A673 (cell line): ENCODE measurements around the gene CTSD.

Experiments
- EZH2 ChIP-seq: fragments of 200-600 bp; sonication (generic); IDR thresholded peaks from 2 replicates; pipeline ENCODE4 v1.6.1; 2017; ENCODE audit warnings: borderline replicate concordance, low read depth, mild to moderate bottlenecking, mixed read lengths, antibody characterized with exemption, low read length; ENCODE audit not compliant: poor library complexity, severe bottlenecking
- TF ChIP-seq, protein P1 (sequence below): fragments of 300-800, 200-600 bp; sonication (generic); conservative IDR thresholded peaks from 2 replicates; pipeline ENCODE4 v1.5.1; 2017; ENCODE audit warnings: low read depth, mild to moderate bottlenecking, antibody characterized with exemption, low read length, moderate library complexity, mixed read lengths

DNA sequence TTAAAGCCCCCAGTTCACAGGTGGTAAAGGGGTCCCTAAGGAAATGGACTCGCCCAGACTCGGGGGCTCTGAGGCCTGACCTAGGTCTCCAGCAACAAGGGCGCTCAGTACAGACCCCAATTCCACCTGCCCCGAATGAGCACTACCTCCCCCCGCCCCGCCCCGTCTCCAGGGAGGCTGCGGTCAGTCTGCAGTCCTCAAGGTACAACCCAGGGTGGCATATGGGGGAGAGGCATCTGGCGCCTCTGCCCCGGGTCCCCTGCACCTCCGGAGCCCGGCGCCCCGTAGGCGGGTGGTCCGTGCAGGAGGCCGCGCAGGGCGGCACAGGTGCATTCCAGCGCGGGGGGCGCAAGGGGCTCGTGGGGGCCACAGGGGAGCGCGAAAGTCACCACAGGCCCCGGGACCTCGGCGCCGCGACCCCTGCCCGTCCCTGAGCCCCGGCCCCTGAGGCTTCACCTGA is 361 bp downstream of the CTSD start:
- TF ChIP-seq, protein P1, sequence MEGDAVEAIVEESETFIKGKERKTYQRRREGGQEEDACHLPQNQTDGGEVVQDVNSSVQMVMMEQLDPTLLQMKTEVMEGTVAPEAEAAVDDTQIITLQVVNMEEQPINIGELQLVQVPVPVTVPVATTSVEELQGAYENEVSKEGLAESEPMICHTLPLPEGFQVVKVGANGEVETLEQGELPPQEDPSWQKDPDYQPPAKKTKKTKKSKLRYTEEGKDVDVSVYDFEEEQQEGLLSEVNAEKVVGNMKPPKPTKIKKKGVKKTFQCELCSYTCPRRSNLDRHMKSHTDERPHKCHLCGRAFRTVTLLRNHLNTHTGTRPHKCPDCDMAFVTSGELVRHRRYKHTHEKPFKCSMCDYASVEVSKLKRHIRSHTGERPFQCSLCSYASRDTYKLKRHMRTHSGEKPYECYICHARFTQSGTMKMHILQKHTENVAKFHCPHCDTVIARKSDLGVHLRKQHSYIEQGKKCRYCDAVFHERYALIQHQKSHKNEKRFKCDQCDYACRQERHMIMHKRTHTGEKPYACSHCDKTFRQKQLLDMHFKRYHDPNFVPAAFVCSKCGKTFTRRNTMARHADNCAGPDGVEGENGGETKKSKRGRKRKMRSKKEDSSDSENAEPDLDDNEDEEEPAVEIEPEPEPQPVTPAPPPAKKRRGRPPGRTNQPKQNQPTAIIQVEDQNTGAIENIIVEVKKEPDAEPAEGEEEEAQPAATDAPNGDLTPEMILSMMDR, result no peak
- TF ChIP-seq EZH2, result no peak
